MCF 10A (cell line): ENCODE results near the gene TREX2. TPM values are rescaled to one million over a fixed set of nuclear protein-coding genes. Genes with fewer than 3 reads are reported as not detected.

Experiments used
- BruUV-seq: library from RNA; stranded (reverse); fragments of 400-500 nt; replicated peaks from 2 replicates; lab custom pipeline; 2021; lab: Mats Ljungman, UMichigan
- CTCF ChIA-PET: fragments of 300-600 bp; sonication (Branson Sonifier 250); formaldehyde crosslinking; extraction: SDS; loops from one replicate; lab custom pipeline; 2021; ENCODE audit warnings: antibody characterized with exemption, inconsistent platforms; lab: Yijun Ruan, JAX
- POLR2A ChIA-PET: fragments of 300-600, 350-650 bp; sonication (Branson Sonifier 250); formaldehyde crosslinking; extraction: SDS; loops from one replicate; lab custom pipeline; 2020; ENCODE audit warnings: antibody characterized with exemption, inconsistent platforms; lab: Yijun Ruan, JAX
- DNase-seq: peaks from one replicate; pipeline ENCODE4 v3.0.0-alpha.2; 2018; ENCODE audit not compliant: unreplicated experiment
- H3K27ac Mint-ChIP-seq: one replicate; pipeline ENCODE4 v1.8.0; 2022; ENCODE audit warnings: mild to moderate bottlenecking, low read depth, mixed read lengths; ENCODE audit not compliant: unreplicated experiment
- H3K27me3 Mint-ChIP-seq: one replicate; pipeline ENCODE4 v1.8.0; 2022; ENCODE audit warnings: mixed read lengths; ENCODE audit not compliant: insufficient read depth, unreplicated experiment
- H3K36me3 Mint-ChIP-seq: one replicate; pipeline ENCODE4 v1.8.0; 2022; ENCODE audit warnings: mild to moderate bottlenecking, moderate library complexity, mixed read lengths; ENCODE audit not compliant: insufficient read depth, unreplicated experiment
- H3K4me1 Mint-ChIP-seq: one replicate; pipeline ENCODE4 v1.8.0; 2022; ENCODE audit warnings: mixed read lengths; ENCODE audit not compliant: insufficient read depth, unreplicated experiment
- H3K4me3 Mint-ChIP-seq: one replicate; pipeline ENCODE4 v1.8.0; 2022; ENCODE audit warnings: mild to moderate bottlenecking, moderate library complexity, mixed read lengths; ENCODE audit not compliant: unreplicated experiment
- H3K9me3 Mint-ChIP-seq: one replicate; pipeline ENCODE4 v1.8.0; 2022; ENCODE audit warnings: mixed read lengths; ENCODE audit not compliant: unreplicated experiment
- intact Hi-C: fragments of 100-400 bp; cut with micrococcal nuclease; formaldehyde crosslinking; loops from 2 replicates; pipeline ENCODE4 v1.14.1; 2022
- total RNA-seq: library from RNA; stranded (reverse); gene quantifications from 2 replicates; pipeline ENCODE4 v1.2.3, GENCODE V29; 2022
- TF ChIP-seq, protein P1 (sequence below): fragments of 200-600 bp; IDR thresholded peaks from one replicate; pipeline ENCODE4 v1.8.0; 2022; ENCODE audit warnings: antibody characterized with exemption, mild to moderate bottlenecking; ENCODE audit not compliant: unreplicated experiment

The TREX2 gene
- total RNA-seq, 1 experiment from 2014 or later, result 0.75 TPM

DNA sequence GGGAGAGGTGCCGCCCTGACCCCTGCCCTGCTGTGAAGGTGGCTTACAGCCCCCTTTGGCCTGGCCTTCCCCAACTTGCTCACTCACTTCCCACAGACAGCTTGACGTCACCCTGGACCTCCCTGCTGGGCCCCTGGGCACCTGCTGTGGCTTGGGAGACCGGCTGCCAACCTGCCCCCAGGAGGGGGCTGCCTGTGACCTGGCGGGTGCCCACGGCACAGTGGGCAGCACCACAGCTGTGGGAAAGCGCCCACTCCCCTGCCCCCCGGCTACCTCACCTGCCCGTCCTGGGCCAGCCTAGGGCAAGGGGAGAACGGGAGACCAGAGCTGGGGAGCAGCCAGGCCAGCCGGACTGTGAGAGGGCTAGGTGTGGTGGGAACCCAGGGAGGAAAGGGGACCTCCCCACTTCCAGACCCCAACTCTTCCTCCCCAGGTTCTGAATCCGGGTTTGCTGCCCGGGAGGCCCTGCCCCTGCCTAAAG is 36.9 kb downstream of the TREX2 start:
- ChIA-PET CTCF (no interaction called here), POLR2A (no interaction called here)
- H3K27me3 Mint-ChIP-seq, result peaks cover 49% of the 10 kb centered on the region
- no peak overlapping the region for H3K4me3 Mint-ChIP-seq
- intact Hi-C loops, result no loop called here
- TF ChIP-seq, protein P1, sequence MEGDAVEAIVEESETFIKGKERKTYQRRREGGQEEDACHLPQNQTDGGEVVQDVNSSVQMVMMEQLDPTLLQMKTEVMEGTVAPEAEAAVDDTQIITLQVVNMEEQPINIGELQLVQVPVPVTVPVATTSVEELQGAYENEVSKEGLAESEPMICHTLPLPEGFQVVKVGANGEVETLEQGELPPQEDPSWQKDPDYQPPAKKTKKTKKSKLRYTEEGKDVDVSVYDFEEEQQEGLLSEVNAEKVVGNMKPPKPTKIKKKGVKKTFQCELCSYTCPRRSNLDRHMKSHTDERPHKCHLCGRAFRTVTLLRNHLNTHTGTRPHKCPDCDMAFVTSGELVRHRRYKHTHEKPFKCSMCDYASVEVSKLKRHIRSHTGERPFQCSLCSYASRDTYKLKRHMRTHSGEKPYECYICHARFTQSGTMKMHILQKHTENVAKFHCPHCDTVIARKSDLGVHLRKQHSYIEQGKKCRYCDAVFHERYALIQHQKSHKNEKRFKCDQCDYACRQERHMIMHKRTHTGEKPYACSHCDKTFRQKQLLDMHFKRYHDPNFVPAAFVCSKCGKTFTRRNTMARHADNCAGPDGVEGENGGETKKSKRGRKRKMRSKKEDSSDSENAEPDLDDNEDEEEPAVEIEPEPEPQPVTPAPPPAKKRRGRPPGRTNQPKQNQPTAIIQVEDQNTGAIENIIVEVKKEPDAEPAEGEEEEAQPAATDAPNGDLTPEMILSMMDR, result no peak
- no peak for DNase-seq
- no peaks in the 10 kb centered on the region for H3K36me3 Mint-ChIP-seq
- H3K4me1 Mint-ChIP-seq, result no peaks in the 10 kb centered on the region
- no TSS peak for BruUV-seq
- H3K27ac Mint-ChIP-seq, result no peak overlapping the region
- no peaks in the 10 kb centered on the region for H3K9me3 Mint-ChIP-seq

DNA sequence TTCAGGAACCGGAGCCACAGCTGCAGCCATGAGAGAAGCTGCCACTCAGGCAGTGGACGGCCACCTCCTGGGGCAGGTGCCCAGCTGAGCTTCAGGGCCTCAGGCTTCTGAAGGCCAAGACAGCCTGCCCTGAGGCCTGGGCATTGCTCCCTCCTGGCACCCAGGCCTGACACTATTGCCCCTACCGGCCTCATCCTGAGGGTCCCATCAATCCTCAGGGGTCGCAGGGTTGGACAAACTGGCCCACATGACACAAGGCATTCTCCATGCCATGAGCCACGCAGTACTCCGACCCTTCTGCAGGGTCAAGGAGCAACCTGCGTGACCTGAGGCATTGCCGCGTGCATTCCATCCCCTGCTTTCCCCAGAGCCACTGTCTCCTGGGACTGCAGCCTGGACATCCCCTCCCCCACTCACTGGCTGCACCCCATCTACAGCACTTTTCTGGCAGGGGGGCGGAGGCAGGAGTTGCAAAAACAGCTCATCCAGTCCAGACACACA is 37.6 kb downstream of the TREX2 start:
- H3K4me1 Mint-ChIP-seq, result no peaks in the 10 kb centered on the region
- H3K36me3 Mint-ChIP-seq, result no peaks in the 10 kb centered on the region
- POLR2A ChIA-PET, result no interaction called here

DNA sequence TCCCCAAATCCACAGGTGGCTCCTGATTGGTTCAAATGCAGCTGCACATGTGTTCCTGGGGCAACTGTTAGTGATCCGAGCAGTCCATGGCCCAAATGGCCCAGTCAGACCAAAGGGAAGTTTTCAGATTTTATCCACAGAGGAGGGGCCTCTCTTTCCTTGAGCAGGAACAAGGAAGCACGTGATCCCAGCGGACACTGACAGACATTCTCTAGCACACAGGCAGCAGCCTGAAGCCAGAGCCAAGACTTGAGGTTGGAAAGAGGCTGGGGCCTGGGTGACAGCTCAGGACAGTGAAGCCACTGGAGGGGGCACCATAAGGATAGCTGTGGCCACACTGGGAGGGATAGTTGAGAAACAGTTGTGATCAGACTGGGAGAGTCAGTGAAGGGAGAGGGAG is 38.1 kb downstream of the TREX2 start:
- no peak overlapping the region for H3K4me3 Mint-ChIP-seq
- POLR2A ChIA-PET, result no interaction called here
- H3K27me3 Mint-ChIP-seq, result peaks cover 59% of the 10 kb centered on the region
- TF ChIP-seq, protein P1, result no peak
- intact Hi-C loops, result no loop called here
- no peak overlapping the region for H3K27ac Mint-ChIP-seq
- no peak for DNase-seq
- H3K4me1 Mint-ChIP-seq, result no peaks in the 10 kb centered on the region
- no peaks in the 10 kb centered on the region for H3K9me3 Mint-ChIP-seq
- BruUV-seq, result no TSS peak
- H3K36me3 Mint-ChIP-seq, result no peaks in the 10 kb centered on the region
- CTCF ChIA-PET, result no interaction called here

More for the DNA sequence above, 37.6 kb downstream of the TREX2 start:
- no TSS peak for BruUV-seq
- no peak for DNase-seq
- TF ChIP-seq, protein P1, result no peak
- H3K9me3 Mint-ChIP-seq, result no peaks in the 10 kb centered on the region
- H3K27ac Mint-ChIP-seq, result no peak overlapping the region
- H3K4me3 Mint-ChIP-seq, result no peak overlapping the region
- peaks cover 54% of the 10 kb centered on the region for H3K27me3 Mint-ChIP-seq
- intact Hi-C loops, result no loop called here
- CTCF ChIA-PET, result no interaction called here

- H3K4me3 Mint-ChIP-seq, result no peak overlapping the region
- BruUV-seq, result no TSS peak
- H3K36me3 Mint-ChIP-seq, result no peaks in the 10 kb centered on the region
- POLR2A ChIA-PET, result no interaction called here
- no peaks in the 10 kb centered on the region for H3K9me3 Mint-ChIP-seq
- no peak overlapping the region for H3K27ac Mint-ChIP-seq
- intact Hi-C loops, result no loop called here
- TF ChIP-seq, protein P1, result no peak
- no peak for DNase-seq
- H3K4me1 Mint-ChIP-seq, result no peaks in the 10 kb centered on the region
- H3K27me3 Mint-ChIP-seq, result peaks cover 58% of the 10 kb centered on the region
- CTCF ChIA-PET, result no interaction called here
Measured at GRCh38 chrX:153406903-153407302, 39.0 kb downstream of the TREX2 start.
